HG02642 (cell line): ENCODE data around the gene PDCD6IP.

Experiments used
- ATAC-seq: cut with Tn5 transposase; IDR thresholded peaks from one replicate; pipeline ENCODE4 v1.9.1; 2021; ENCODE audit warnings: mild to moderate bottlenecking; ENCODE audit not compliant: unreplicated experiment, poor library complexity

Gene PDCD6IP

GRCh38 chr3:33915796-33916546, 117.5 kb downstream of the PDCD6IP start:
- ATAC-seq = peak; percentile 66

DNA sequence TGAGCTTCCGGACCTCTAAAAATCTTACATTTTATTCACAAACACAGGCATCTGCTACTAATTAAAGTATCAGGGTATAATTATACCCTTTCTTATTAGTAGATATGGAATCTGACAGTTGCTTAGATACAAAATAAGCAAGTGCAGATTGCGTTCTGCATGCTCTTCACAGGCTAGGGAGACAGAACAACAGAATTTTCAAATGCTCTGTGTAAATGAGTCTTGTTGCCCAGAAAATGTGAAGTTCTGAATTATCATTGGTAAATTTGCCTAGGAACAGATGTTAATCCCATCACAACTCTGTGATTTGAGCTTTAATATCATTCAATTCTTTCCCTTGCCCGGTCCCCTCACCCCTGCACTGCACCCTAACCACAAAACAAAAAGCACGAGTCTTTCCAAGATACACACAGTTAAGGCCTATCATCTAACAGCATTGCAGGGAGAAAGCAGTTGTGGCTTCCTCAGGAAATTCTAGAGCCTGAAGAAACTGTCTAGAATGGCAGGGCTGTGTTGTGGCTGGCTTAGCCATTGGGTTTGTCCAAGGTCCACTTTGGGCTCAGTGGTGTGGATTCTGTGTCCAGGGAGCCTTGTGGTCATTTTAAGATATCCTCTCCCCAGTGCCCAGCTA, 119.8 kb downstream of the PDCD6IP start:
- ATAC-seq = no peak
